ENCODE data around the gene SLC2A4RG.

Gene SLC2A4RG

DNA sequence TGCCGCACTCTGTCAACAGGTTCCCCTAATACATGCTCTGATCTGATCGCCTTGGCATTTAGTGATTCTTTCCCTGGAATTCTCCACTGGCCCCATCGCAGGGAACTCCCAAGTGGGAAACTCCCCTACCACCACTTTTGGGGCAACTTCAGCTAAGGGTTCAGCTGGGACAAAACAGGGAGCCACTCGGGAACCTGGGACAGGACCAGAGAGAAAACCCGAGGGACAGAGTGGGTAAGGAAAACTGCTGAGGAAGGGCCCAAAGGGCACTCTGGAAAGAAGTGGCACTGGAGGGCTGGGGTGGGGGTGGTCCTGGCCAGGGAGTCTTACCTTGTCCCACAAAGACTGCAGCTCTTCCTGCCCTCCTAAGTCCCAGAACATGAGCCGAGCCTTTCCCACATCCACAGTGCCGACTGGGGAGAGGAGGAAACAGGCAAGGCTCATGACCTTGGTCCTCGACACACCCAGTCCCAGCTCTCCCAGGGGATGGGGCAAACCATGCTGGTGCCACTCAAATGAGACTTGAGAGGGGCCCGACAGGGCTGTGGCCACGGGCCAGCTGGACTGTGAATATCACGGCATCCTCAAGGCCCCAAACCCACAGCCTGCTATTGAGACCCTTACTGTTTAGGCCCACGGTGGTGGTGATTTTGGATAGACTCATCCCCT lies 33.4 kb upstream of the SLC2A4RG start:
- peak overlapping the region; percentile 95 for H3K27ac Mint-ChIP-seq
- peaks cover 6% of the 10 kb centered on the region for H3K9me3 Mint-ChIP-seq
- peaks cover 23% of the 10 kb centered on the region for H3K4me1 Mint-ChIP-seq
- DNase-seq, result no peak
- peaks cover 29% of the 10 kb centered on the region for H3K36me3 Mint-ChIP-seq (ENCODE audit: low read depth)
- peak overlapping the region; percentile 88 for H3K4me3 Mint-ChIP-seq
- H3K27me3 Mint-ChIP-seq (ENCODE audit: low read depth, poor library complexity), result no peaks in the 10 kb centered on the region
- TF ChIP-seq, protein P1, sequence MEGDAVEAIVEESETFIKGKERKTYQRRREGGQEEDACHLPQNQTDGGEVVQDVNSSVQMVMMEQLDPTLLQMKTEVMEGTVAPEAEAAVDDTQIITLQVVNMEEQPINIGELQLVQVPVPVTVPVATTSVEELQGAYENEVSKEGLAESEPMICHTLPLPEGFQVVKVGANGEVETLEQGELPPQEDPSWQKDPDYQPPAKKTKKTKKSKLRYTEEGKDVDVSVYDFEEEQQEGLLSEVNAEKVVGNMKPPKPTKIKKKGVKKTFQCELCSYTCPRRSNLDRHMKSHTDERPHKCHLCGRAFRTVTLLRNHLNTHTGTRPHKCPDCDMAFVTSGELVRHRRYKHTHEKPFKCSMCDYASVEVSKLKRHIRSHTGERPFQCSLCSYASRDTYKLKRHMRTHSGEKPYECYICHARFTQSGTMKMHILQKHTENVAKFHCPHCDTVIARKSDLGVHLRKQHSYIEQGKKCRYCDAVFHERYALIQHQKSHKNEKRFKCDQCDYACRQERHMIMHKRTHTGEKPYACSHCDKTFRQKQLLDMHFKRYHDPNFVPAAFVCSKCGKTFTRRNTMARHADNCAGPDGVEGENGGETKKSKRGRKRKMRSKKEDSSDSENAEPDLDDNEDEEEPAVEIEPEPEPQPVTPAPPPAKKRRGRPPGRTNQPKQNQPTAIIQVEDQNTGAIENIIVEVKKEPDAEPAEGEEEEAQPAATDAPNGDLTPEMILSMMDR (IDR thresholded peaks at IDR 0.05), result no peak

DNA sequence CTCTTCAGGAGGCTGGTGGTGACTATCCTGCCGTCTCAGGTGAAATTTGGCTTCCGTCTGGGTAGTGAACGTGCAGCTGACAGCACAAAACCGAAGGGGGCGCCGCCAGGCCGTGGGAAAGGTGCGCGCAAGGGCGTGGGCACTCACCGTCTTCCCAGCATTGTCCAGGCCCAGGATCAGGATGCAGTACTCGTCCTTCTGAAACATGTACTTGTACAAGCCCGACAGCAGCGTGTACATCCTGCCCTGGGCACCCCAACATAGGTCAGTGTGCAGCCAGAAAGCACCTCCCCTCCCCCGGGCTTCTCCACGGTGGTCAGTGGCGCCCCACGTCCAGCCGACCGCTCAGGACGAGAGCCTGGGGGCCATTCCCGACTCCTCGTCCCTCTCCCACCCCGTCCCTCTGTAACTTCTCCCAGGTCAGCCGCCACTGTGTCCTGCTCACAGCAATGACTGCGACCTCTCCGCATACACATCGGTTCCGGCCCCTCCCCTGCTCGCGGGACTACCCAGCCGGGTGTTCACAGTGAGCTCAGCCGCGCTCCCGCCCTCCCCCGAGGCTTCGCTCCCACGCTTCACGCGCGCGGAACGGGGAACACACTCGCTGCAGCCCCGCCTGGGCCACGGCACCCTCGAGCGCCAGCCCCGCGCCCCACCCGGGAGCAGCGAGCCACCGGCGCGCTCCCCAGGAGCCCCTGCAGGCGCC lies 32.6 kb upstream of the SLC2A4RG start:
- peaks cover 13% of the 10 kb centered on the region for H3K9me3 Mint-ChIP-seq
- H3K36me3 Mint-ChIP-seq (ENCODE audit: low read depth), result peaks cover 37% of the 10 kb centered on the region
- peaks cover 23% of the 10 kb centered on the region for H3K4me1 Mint-ChIP-seq
- H3K27ac Mint-ChIP-seq, result peak overlapping the region; percentile 95
- peak; percentile 54 for DNase-seq
- H3K4me3 Mint-ChIP-seq, result peak overlapping the region; percentile 88
- H3K27me3 Mint-ChIP-seq (ENCODE audit: low read depth, poor library complexity), result no peaks in the 10 kb centered on the region
- TF ChIP-seq, protein P1 (IDR thresholded peaks at IDR 0.05), result no peak

DNA sequence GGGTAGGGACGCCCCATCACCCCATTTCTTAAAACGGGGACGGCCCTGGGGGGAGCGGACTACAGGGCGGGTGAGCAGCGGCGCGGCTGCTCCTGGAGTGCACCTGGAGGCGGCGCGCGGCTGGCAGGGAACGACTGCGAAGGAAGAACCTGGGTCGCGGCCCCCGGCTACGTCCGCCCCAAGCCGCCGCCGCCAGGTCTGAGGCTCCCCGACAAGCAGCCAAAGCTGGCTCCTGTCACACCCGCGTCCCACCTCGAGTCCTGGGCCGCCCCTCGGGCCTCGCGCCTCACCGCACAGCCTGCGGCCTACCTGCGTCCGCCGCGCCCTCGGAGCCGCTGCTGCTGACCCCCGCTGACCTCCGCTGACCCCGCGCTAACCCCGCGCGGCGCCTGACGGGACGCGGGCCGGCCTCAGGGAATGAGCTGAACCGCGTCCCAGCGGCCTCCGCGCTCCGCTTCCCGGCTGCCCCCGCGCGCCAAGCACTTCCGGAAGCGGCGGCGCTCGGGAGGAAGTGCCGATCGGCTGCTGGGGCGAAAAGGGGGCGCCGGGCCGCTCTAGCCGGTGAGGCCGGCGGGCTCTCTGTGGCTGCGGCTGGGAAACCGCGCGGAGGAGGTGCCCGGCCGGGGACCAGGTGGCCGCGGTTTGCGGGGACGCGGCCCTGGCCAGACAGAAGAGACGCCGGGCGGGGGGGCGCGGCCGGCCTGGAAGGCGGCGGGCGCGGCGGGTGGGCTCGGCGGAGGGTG lies 31.8 kb upstream of the SLC2A4RG start, which contains the start of the genes ARFRP1 and ZGPAT:
Gene ARFRP1 (minus strand): TSS at position 419 of the 743 bp plus-strand sequence. CDS start 885 bp downstream, outside the sequence.
Gene ZGPAT (plus strand): TSS at position 482 of the 743 bp plus-strand sequence. CDS start 542 bp downstream, outside the sequence.
- H3K27ac Mint-ChIP-seq, result peak within 1 kb of the TSS; percentile 95
- DNase-seq, result peak; percentile 93
- peak within 1 kb of the TSS; percentile 88 for H3K4me3 Mint-ChIP-seq
- TF ChIP-seq, protein P1 (IDR thresholded peaks at IDR 0.05), result no peak
- peaks cover 23% of the 10 kb centered on the region for H3K4me1 Mint-ChIP-seq
- H3K36me3 Mint-ChIP-seq (ENCODE audit: low read depth), result peaks cover 44% of the 10 kb centered on the region
- H3K9me3 Mint-ChIP-seq, result peaks cover 20% of the 10 kb centered on the region
- H3K27me3 Mint-ChIP-seq (ENCODE audit: low read depth, poor library complexity), result no peaks in the 10 kb centered on the region

DNA sequence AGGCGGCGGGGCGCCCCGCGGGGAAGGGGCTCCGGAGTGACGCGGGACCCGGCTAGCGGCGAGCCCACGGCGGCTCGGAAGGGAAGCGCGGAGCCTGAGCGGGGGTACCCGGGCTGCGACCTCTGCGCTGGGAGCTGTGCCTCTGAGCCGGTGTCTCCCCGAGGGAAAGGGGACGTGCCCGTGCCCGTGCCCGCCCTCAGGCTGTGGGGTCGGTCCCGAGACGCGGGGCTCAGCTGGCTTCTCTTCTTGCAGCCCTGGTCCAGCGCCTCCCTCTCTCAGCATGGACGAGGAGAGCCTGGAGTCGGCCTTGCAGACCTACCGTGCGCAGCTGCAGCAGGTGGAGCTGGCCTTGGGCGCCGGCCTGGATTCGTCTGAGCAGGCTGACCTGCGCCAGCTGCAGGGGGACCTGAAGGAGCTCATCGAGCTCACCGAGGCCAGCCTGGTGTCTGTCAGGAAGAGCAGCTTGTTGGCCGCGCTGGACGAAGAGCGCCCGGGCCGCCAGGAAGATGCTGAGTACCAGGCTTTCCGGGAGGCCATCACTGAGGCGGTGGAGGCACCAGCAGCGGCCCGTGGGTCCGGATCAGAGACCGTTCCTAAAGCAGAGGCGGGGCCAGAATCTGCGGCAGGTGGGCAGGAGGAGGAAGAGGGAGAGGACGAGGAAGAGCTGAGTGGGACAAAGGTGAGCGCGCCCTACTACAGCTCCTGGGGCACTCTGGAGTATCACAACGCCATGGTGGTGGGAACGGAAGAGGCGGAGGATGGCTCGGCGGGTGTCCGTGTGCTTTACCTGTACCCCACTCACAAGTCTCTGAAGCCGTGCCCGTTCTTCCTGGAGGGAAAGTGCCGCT lies 31.1 kb upstream of the SLC2A4RG start:
- H3K4me1 Mint-ChIP-seq, result peaks cover 23% of the 10 kb centered on the region
- TF ChIP-seq, protein P1 (IDR thresholded peaks at IDR 0.05), result no peak
- peak overlapping the region; percentile 77 for H3K27ac Mint-ChIP-seq
- peaks cover 50% of the 10 kb centered on the region for H3K36me3 Mint-ChIP-seq (ENCODE audit: low read depth)
- peak overlapping the region; percentile 87 for H3K4me3 Mint-ChIP-seq
- H3K9me3 Mint-ChIP-seq, result peaks cover 27% of the 10 kb centered on the region
- H3K27me3 Mint-ChIP-seq (ENCODE audit: low read depth, poor library complexity), result no peaks in the 10 kb centered on the region
- DNase-seq, result no peak

DNA sequence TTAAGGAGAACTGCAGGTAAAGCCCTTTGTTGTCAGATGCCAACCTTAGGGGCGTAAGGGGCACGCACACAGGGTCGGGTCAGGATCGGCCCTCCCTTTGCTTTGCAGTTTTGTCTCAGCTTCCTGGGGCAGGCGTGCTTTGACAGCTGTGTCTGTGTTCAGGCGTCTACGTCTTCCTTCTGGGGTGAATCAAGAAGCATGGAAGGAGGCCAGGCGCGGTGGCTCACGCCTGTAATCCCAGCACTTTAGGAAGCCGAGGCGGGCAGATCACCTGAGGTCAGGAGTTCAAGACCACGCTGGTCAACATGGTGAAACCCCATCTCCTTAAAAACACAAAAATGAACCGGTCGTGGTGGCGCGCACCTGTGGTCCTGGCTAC lies 30.4 kb upstream of the SLC2A4RG start:
- Mint-ChIP-seq H3K9me3 (peaks cover 33% of the 10 kb centered on the region), H3K36me3 (ENCODE audit: low read depth) (peaks cover 56% of the 10 kb centered on the region), H3K4me1 (peaks cover 23% of the 10 kb centered on the region), H3K27ac (no peak overlapping the region), H3K27me3 (ENCODE audit: low read depth, poor library complexity) (no peaks in the 10 kb centered on the region), H3K4me3 (peak overlapping the region; percentile 87)
- no peak for DNase-seq
- TF ChIP-seq, protein P1 (IDR thresholded peaks at IDR 0.05), result no peak
